ENCODE data around the gene TTC14. TPM values are rescaled to one million over a fixed set of nuclear protein-coding genes. Genes with fewer than 3 reads are reported as not detected.

Gene TTC14
- total RNA-seq, 1 experiment from 2014 or later = 31.5 TPM

DNA sequence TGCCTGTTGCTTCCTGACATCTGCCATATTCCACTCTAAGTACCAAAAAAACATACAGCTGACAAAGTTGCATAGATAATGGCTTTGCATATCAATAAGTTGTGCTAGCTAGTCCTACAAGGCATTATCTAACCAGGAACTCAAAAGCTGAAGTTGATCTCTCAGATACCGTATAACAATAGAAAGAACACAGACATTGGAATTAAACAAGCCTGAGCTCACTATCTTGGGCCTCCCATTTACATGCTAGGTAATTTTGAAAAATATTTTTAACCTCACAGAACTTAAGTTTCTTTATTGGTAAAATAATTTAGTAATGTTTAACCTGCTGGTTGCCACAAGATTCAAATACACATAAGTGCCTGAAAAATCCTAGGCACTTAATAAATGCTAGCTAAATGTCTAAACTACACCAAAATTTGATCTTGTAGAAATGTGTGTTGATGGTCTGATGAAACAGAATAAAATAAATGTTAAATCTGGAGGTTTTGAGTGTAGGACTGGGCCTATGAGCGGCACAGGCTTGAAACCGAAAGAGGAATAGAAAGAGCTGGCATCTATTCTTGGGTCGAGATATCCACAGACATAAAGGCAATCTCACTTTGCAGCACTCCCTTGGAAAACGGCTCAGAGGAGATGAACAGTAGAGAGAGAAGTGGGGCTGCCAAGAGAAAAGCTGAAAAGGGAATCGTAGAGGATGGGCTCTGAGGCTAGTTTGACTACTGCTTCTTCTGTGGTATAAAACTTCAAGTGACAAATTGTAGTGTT lies 29.9 kb upstream of the TTC14 start:
- Histone ChIP-seq H3K9me3 (ENCODE audit: control insufficient read depth in 1 of 2, insufficient read depth in 1 of 2, low read depth in 1 of 2, low read length in 2 of 2) (no peaks in the 10 kb centered on the region), H3K9ac (ENCODE audit: low read length) (no peak overlapping the region), H3K79me2 (ENCODE audit: insufficient read depth, low read length) (no peaks in the 10 kb centered on the region), H3K9me2 (ENCODE audit: insufficient read depth) (no peaks in the 10 kb centered on the region), H4K20me1 (ENCODE audit: insufficient read depth) (no peaks in the 10 kb centered on the region; the same call in 1 of the 2 replicates), H3K36me3 (ENCODE audit: control insufficient read depth in 1 of 2, insufficient read depth in 2 of 2, low read length in 2 of 2) (no peaks in the 10 kb centered on the region), H2AFZ (ENCODE audit: low read depth, low read length, poor library complexity, severe bottlenecking) (no peak overlapping the region), H3K27ac (ENCODE audit: low read depth, low read length) (no peak overlapping the region), H3K4me1 (ENCODE audit: control insufficient read depth in 1 of 2, insufficient read depth in 2 of 2, low read length in 2 of 2) (no peaks in the 10 kb centered on the region), H3K4me3 (replicated peaks in 1 of 2; ENCODE audit: low read depth in 1 of 2, low read length in 2 of 2) (no peak overlapping the region), H3K27me3 (ENCODE audit: insufficient read depth, low read length) (peaks cover 28% of the 10 kb centered on the region), H3K4me2 (ENCODE audit: low read length) (no peak overlapping the region)
- BruUV-seq (replicated peaks) = no TSS peak
- no peak for ATAC-seq
- ChIA-PET CTCF (no interaction called here), POLR2A (no interaction called here), RAD21 (ENCODE audit: low non-redundant PET in 1 of 2, low total read pairs in 2 of 2, uncharacterized antibody in 2 of 2, unreplicated experiment in 2 of 2) (no interaction called here)
- intact Hi-C loops (cut with micrococcal nuclease) = no loop called here
- no peak for DNase-seq (ENCODE audit: low read depth, low spot score)
- no peak for TF ChIP-seq SRF (IDR thresholded peaks at IDR 0.05; ENCODE audit: low read depth)
- no peak for TF ChIP-seq RAD21 (IDR thresholded peaks at IDR 0.05; ENCODE audit: low read depth)
- TF ChIP-seq ATF3 (IDR thresholded peaks at IDR 0.05) = no peak

GRCh38 chr3:180575571-180575970 lies 26.4 kb upstream of the TTC14 start:
- CTCF ChIA-PET = no interaction called here
- POLR2A ChIA-PET = no interaction called here
- no peaks in the 10 kb centered on the region for H4K20me1 ChIP-seq (ENCODE audit: insufficient read depth)
- no peak overlapping the region for H3K4me2 ChIP-seq (ENCODE audit: low read length)
- no peak overlapping the region for H3K9ac ChIP-seq (ENCODE audit: low read length)
- intact Hi-C loops (cut with micrococcal nuclease) = no loop called here
- no peak overlapping the region for H3K4me3 ChIP-seq (replicated peaks in 1 of 2; ENCODE audit: low read depth in 1 of 2, low read length in 2 of 2)
- DNase-seq (ENCODE audit: low read depth, low spot score) = no peak
- RAD21 ChIA-PET (ENCODE audit: low non-redundant PET in 1 of 2, low total read pairs in 2 of 2, uncharacterized antibody in 2 of 2, unreplicated experiment in 2 of 2) = no interaction called here
- no peak overlapping the region for H3K27ac ChIP-seq (ENCODE audit: low read depth, low read length)
- no TSS peak for BruUV-seq (replicated peaks)
- H2AFZ ChIP-seq (ENCODE audit: low read depth, low read length, poor library complexity, severe bottlenecking) = no peak overlapping the region
- no peaks in the 10 kb centered on the region for H3K36me3 ChIP-seq (ENCODE audit: control insufficient read depth in 1 of 2, insufficient read depth in 2 of 2, low read length in 2 of 2)
- H3K79me2 ChIP-seq (ENCODE audit: insufficient read depth, low read length) = no peaks in the 10 kb centered on the region
- ATAC-seq = no peak
- H3K27me3 ChIP-seq (ENCODE audit: insufficient read depth, low read length) = peaks cover 26% of the 10 kb centered on the region
- no peaks in the 10 kb centered on the region for H3K9me3 ChIP-seq (ENCODE audit: control insufficient read depth in 1 of 2, insufficient read depth in 1 of 2, low read depth in 1 of 2, low read length in 2 of 2)
- H3K9me2 ChIP-seq (ENCODE audit: insufficient read depth) = no peaks in the 10 kb centered on the region
- no peaks in the 10 kb centered on the region for H3K4me1 ChIP-seq (ENCODE audit: control insufficient read depth in 1 of 2, insufficient read depth in 2 of 2, low read length in 2 of 2)
- TF ChIP-seq TCF7L2 (IDR thresholded peaks at IDR 0.05; ENCODE audit: borderline replicate concordance, extremely low read depth, insufficient read depth, insufficient read length) (no peak), RAD21 (IDR thresholded peaks at IDR 0.05; ENCODE audit: low read depth) (no peak), ELF1 (IDR thresholded peaks at IDR 0.05; ENCODE audit: borderline replicate concordance, low read depth) (no peak), SIN3A (IDR thresholded peaks at IDR 0.05; ENCODE audit: low read depth) (no peak), POLR2AphosphoS5 (IDR thresholded peaks at IDR 0.05; ENCODE audit: low read depth, low read length) (no peak), SP1 (IDR thresholded peaks at IDR 0.05; ENCODE audit: low read depth) (no peak), JUND (IDR thresholded peaks at IDR 0.05) (no peak), YY1 (IDR thresholded peaks at IDR 0.05; ENCODE audit: extremely low read depth, insufficient replicate concordance, low read depth, low read length) (no peak), CEBPB (IDR thresholded peaks at IDR 0.05; ENCODE audit: low read depth) (no peak), ZNF274 (IDR thresholded peaks at IDR 0.05; ENCODE audit: low read depth, low read length) (no peak), ZBTB33 (IDR thresholded peaks at IDR 0.05; ENCODE audit: extremely low read depth, insufficient replicate concordance, low read length) (no peak), CBX3 (IDR thresholded peaks at IDR 0.05; ENCODE audit: low read depth) (no peak)
- TF ChIP-seq, protein P1, sequence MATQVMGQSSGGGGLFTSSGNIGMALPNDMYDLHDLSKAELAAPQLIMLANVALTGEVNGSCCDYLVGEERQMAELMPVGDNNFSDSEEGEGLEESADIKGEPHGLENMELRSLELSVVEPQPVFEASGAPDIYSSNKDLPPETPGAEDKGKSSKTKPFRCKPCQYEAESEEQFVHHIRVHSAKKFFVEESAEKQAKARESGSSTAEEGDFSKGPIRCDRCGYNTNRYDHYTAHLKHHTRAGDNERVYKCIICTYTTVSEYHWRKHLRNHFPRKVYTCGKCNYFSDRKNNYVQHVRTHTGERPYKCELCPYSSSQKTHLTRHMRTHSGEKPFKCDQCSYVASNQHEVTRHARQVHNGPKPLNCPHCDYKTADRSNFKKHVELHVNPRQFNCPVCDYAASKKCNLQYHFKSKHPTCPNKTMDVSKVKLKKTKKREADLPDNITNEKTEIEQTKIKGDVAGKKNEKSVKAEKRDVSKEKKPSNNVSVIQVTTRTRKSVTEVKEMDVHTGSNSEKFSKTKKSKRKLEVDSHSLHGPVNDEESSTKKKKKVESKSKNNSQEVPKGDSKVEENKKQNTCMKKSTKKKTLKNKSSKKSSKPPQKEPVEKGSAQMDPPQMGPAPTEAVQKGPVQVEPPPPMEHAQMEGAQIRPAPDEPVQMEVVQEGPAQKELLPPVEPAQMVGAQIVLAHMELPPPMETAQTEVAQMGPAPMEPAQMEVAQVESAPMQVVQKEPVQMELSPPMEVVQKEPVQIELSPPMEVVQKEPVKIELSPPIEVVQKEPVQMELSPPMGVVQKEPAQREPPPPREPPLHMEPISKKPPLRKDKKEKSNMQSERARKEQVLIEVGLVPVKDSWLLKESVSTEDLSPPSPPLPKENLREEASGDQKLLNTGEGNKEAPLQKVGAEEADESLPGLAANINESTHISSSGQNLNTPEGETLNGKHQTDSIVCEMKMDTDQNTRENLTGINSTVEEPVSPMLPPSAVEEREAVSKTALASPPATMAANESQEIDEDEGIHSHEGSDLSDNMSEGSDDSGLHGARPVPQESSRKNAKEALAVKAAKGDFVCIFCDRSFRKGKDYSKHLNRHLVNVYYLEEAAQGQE (IDR thresholded peaks at IDR 0.05; ENCODE audit: low read depth) = no peak
